CD4-positive, alpha-beta T cell treated with Interleukin-12 subunit alpha and Interleukin-12 subunit beta, for 1 hour (primary cell): Measurements from ENCODE around the gene VWA3B.

ENCODE experiments used
- DNase-seq: peaks from one replicate; pipeline ENCODE4 v3.0.0-alpha.2; 2020

Gene VWA3B

DNA sequence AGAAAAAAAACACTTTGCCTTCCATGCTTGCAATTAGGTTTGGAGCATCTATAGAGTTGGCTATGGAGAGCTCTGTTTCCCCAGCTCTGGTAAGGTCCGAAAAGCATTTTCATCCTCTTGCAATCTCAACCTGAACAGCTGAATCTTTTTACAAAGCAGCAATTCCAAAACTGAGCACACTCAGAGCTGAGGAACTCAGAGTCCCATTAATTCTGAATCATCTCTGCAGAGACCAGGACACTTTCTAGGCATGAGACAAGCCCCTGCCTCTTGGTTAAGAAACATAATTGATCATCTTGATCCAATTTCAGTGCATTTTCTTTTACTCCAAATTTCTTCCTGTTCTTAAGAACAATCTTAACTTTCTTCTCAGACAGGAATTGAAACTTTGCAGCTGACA is 263.4 kb downstream of the VWA3B start:
- no peak for DNase-seq

DNA sequence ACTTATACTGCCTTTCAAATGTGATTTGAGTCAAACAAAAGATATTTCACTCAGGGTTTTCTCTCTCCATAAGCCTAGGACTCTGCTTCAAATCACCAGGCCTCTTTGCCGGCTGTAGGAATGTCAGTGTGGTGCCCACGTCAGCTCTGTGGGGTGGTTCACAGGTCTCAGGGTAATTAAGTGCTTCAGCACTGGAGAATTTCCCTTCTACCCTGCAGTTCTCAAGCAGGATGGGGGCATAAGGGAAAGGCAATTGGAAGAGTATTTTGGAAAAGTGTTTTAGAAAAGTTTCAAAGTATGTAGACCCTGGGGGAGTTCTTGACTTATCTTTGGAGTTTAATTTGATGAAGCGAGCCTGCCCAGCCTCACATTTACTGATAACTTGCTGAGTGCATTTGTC is 268.9 kb downstream of the VWA3B start:
- no peak for DNase-seq

DNA sequence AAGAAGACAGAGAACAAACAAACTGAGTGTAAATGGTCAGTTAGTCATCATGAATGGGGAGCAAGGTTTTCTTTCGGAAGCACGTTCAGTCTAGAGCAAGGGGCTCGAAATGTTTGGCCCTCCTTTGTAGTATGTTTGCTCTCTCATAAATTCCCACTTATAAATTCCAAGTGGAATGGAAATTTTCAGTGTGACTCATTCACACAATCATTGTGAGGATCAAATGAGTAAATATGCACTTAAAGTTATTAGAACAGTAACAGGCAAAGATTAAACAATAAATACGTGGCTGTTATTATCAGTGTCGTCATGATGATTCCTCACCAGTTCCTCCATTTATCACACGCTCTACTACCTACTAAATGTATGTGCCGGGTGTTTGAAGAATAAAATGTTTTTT is 269.8 kb downstream of the VWA3B start:
- no peak for DNase-seq

DNA sequence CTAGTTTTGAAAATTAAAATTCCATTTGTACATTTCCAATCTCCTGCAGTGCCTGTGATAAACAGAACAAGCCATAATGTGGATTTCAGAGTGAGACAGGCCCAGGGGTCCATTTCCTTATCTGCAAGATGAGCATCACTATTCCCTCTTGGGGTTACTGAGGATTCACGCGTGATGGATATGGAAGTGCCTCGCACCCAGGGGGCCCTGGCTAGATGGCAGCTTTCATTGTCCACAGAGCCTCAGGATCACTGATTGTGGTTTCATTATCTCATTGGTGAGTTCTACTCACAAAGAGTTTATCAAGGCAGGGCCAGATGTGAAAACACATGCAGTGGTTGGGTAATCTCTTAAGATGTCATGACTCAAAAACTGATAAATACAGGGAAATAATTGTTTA is 270.9 kb downstream of the VWA3B start:
- DNase-seq: no peak

DNA sequence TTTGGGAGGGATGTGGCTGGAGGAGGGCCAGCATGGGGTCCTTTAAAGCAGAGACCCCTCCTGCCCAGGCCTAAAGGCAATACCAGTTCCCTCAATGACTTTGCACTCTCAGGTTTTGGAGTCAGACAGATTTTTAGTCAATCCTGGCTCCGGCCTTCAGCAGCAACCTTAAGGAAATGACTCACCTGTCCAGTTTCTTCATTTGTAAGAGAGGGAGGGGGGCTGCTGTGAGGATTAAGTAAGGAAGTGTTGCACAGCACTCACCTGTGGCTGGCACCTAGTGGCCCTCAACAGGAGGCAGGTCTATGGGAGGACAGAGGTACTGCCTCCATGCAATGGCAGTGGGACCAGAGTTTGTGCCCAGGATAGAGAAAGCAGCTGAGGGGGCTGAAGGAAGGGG is 273.0 kb downstream of the VWA3B start:
- DNase-seq: no peak
